Measurements from ENCODE around the gene KLRC4. TPM values are rescaled to one million over a fixed set of nuclear protein-coding genes. Genes with fewer than 3 reads are reported as not detected.

Gene KLRC4
- total and polyA plus RNA-seq, 2 of the 4 experiments (the other 2 are of a cell fraction), result not detected

DNA sequence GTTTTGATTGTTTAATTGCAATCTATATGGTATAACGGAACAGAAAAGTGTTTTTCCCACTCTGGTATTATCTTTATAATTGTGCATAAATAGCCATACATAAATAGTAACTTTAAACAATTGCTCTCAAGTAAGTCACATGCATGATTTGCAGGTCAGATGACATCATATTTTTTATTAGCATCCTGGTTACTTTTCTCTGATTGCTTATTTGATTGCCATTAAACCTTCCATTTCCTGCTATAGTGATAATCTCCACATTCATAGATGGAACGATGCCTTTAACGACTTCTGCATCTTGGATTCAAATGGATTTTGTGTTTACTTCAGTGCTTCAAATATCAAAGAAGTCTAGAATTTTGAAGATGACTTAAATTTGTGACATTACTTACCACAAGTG, 16.3 kb downstream of the KLRC4 start:
- no peak overlapping the region for H3K27ac ChIP-seq (ENCODE audit: insufficient read depth, low read length)
- TF ChIP-seq RAD21 (IDR thresholded peaks at IDR 0.05; ENCODE audit: low read length) (no peak), MXI1 (IDR thresholded peaks at IDR 0.05; ENCODE audit: borderline replicate concordance, low read depth, low read length) (no peak), NFE2L2 (IDR thresholded peaks at IDR 0.05; ENCODE audit: low read depth, low read length) (no peak), BHLHE40 (IDR thresholded peaks at IDR 0.05; ENCODE audit: low read depth, low read length) (no peak), CEBPB (IDR thresholded peaks at IDR 0.05; ENCODE audit: low read depth, low read length) (no peak), SMC3 (IDR thresholded peaks at IDR 0.05; ENCODE audit: low read depth, low read length) (no peak), MAFK (IDR thresholded peaks at IDR 0.05; ENCODE audit: low read depth, low read length) (no peak), RCOR1 (IDR thresholded peaks at IDR 0.05; ENCODE audit: insufficient replicate concordance, low read length) (no peak), ELK1 (IDR thresholded peaks at IDR 0.05; ENCODE audit: borderline replicate concordance, low read depth, low read length) (no peak), MAZ (IDR thresholded peaks at IDR 0.05; ENCODE audit: borderline replicate concordance, low read depth, low read length) (no peak), USF2 (IDR thresholded peaks at IDR 0.05; ENCODE audit: low read depth, low read length) (no peak), RFX5 (IDR thresholded peaks at IDR 0.05; ENCODE audit: low read depth, low read length) (no peak), CTCF (conservative IDR thresholded peaks at IDR 0.05; ENCODE audit: low read depth, low read length) (no peak), POLR2A (IDR thresholded peaks at IDR 0.05; ENCODE audit: low read depth, low read length) (no peak), CHD1 (IDR thresholded peaks at IDR 0.05; ENCODE audit: low read depth, low read length) (no peak), FOS (IDR thresholded peaks at IDR 0.05; ENCODE audit: low read depth, low read length) (no peak)
- no peak overlapping the region for H2BK120ac ChIP-seq (ENCODE audit: low read depth, low read length)
- no peak overlapping the region for H3K56ac ChIP-seq (ENCODE audit: extremely low read depth, insufficient read depth, low read length)
- H2BK15ac ChIP-seq (ENCODE audit: low read depth, low read length), result no peak overlapping the region
- H3K4ac ChIP-seq (ENCODE audit: low read depth, low read length), result no peak overlapping the region
- H2BK20ac ChIP-seq (ENCODE audit: low read depth, low read length), result no peak overlapping the region
- no peak overlapping the region for H4K91ac ChIP-seq (ENCODE audit: insufficient read depth, low read depth, low read length)
- no peaks in the 10 kb centered on the region for H3K36me3 ChIP-seq (ENCODE audit: control insufficient read depth, insufficient read depth, low read length)
- no peaks in the 10 kb centered on the region for H3K27me3 ChIP-seq (ENCODE audit: control insufficient read depth, insufficient read depth, low read length)
- H4K20me1 ChIP-seq (ENCODE audit: insufficient read depth, low read length), result no peaks in the 10 kb centered on the region
- POLR2A ChIA-PET (ENCODE audit: unreplicated experiment), result no interaction called here
- H3K23ac ChIP-seq (ENCODE audit: low read depth, low read length), result no peak overlapping the region
- dilution Hi-C loops (cut with HindIII; ENCODE audit: low sequenced_read_pairs, unreplicated experiment), result no loop called here
- no peak overlapping the region for H3K4me3 ChIP-seq (ENCODE audit: insufficient read depth, low read depth, low read length)
- H4K8ac ChIP-seq (ENCODE audit: low read depth in 2 of 2, low read length in 2 of 2), result no peak overlapping the region
- H4K5ac ChIP-seq (ENCODE audit: low read depth, low read length), result no peak overlapping the region
- H2AFZ ChIP-seq (replicated peaks; ENCODE audit: low read length, poor library complexity), result no peak overlapping the region
- H3K18ac ChIP-seq (ENCODE audit: low read depth, low read length), result no peak overlapping the region
- BruUV-seq (replicated peaks), result no TSS peak
- H3K9ac ChIP-seq (ENCODE audit: low read depth, low read length), result no peak overlapping the region
- H3K4me1 ChIP-seq (ENCODE audit: control insufficient read depth, insufficient read depth, low read length), result no peaks in the 10 kb centered on the region
- ATAC-seq (ENCODE audit: low read depth) (no peak), DNase-seq (no peak)
- in situ Hi-C loops (cut with MboI; ENCODE audit: low sequenced_read_pairs), result no loop called here
- H3K4me2 ChIP-seq (ENCODE audit: low read depth, low read length), result no peak overlapping the region
- H3K9me1 ChIP-seq (ENCODE audit: insufficient read depth, low read length), result no peaks in the 10 kb centered on the region
- H2AK5ac ChIP-seq (ENCODE audit: low read depth, low read length), result no peak overlapping the region
- intact Hi-C loops (cut with micrococcal nuclease), result no loop called here
- H2AK9ac ChIP-seq (replicated peaks; ENCODE audit: low read depth, low read length, poor library complexity), result no peak overlapping the region
- WGBS, 2 experiments (ENCODE audit: extremely low coverage in 2 of 2, insufficient read length in 1 of 2), result no CpG with 5 or more reads among the region's 3 CpGs
- H3K79me1 ChIP-seq (ENCODE audit: low read depth in 1 of 2, low read length in 2 of 2), result no peaks in the 10 kb centered on the region
- CTCF ChIA-PET, result no interaction called here
- no peaks in the 10 kb centered on the region for H3K9me3 ChIP-seq (ENCODE audit: control insufficient read depth, insufficient read depth, low read length)
- no peak overlapping the region for H2BK5ac ChIP-seq (ENCODE audit: low read depth, low read length, poor library complexity, severe bottlenecking)
- no peak overlapping the region for H3K14ac ChIP-seq (replicated peaks; ENCODE audit: low read depth, low read length)

All from IMR-90 (cell line).